HEK293T (cell line): Measurements from ENCODE around the gene TRAPPC11.

Experiments used
- ARNT ChIP-seq: fragments of 450-650 bp; IDR thresholded peaks from 2 replicates; pipeline ENCODE4 v1.6.1; 2017; ENCODE audit warnings: mild to moderate bottlenecking
- BHLHE40 ChIP-seq: fragments of 450-650 bp; IDR thresholded peaks from 2 replicates; pipeline ENCODE4 v1.6.1; 2016; ENCODE audit warnings: mild to moderate bottlenecking, moderate library complexity, borderline replicate concordance
- CTBP1 ChIP-seq: fragments of 450-650 bp; IDR thresholded peaks from 2 replicates; pipeline ENCODE4 v1.6.1; 2016; ENCODE audit warnings: borderline replicate concordance
- ELF4 ChIP-seq: fragments of 450-650 bp; IDR thresholded peaks from 2 replicates; pipeline ENCODE4 v1.6.1; 2017; ENCODE audit warnings: antibody characterized with exemption
- FOXA1 ChIP-seq: fragments of 450-650 bp; IDR thresholded peaks from 2 replicates; pipeline ENCODE4 v1.6.1; 2016; ENCODE audit warnings: mild to moderate bottlenecking
- FOXK2 ChIP-seq: fragments of 450-650 bp; IDR thresholded peaks from 2 replicates; pipeline ENCODE4 v1.6.1; 2016; ENCODE audit warnings: mild to moderate bottlenecking
- FOXM1 ChIP-seq: fragments of 450-650 bp; IDR thresholded peaks from 2 replicates; pipeline ENCODE4 v1.6.1; 2017; ENCODE audit warnings: mild to moderate bottlenecking, borderline replicate concordance
- HDGF ChIP-seq: fragments of 450-650 bp; IDR thresholded peaks from 2 replicates; pipeline ENCODE4 v1.6.1; 2017; ENCODE audit warnings: antibody characterized with exemption, borderline replicate concordance
- LEF1 ChIP-seq: fragments of 450-650 bp; IDR thresholded peaks from 2 replicates; pipeline ENCODE4 v1.6.1; 2017; ENCODE audit warnings: mild to moderate bottlenecking, borderline replicate concordance
- SP1 ChIP-seq: fragments of 450-650 bp; IDR thresholded peaks from 2 replicates; pipeline ENCODE4 v1.6.1; 2017
- TARDBP ChIP-seq: fragments of 450-650 bp; IDR thresholded peaks from 2 replicates; pipeline ENCODE4 v1.6.1; 2016
- ZNF384 ChIP-seq: fragments of 450-650 bp; IDR thresholded peaks from 2 replicates; pipeline ENCODE4 v1.6.1; 2016

DNA sequence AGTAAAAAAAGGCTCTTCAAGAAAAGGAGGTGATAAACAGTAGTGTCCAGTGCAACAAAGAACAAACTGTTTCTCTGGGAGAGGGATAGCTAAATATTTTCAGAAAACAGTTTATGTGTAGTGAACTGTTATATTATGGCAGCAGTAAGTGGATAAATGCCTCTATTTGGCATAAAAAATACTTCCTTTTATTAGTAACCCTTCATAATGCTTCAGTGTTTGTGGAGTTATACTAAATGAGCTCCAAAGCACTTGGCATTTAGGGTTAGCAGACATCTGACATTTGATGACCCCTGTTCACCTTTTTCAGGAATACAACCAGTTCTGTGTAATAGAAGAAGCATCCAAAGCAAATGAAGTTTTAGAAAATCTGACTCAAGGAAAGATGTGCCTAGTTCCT is 31.9 kb downstream of the TRAPPC11 start:
- TF ChIP-seq ELF4 (no peak), LEF1 (no peak), BHLHE40 (no peak), ARNT (no peak), TARDBP (no peak), SP1 (no peak), FOXK2 (no peak), CTBP1 (no peak), FOXM1 (no peak), FOXA1 (no peak), ZNF384 (no peak), HDGF (no peak)
